IMR-90 (cell line): Measurements from ENCODE around the gene MARCKS. TPM values are rescaled to one million over a fixed set of nuclear protein-coding genes. Genes with fewer than 3 reads are reported as not detected.

Experiments
- ATAC-seq: fragments of 200-7000 bp; cut with Tn5 transposase; 2 replicates; pipeline ENCODE4 v1.9.1; 2020; ENCODE audit warnings: low read depth, mild to moderate bottlenecking, moderate library complexity
- BruUV-seq: library from RNA; stranded (reverse); fragments of 400-500 nt; replicated peaks from 2 replicates; lab custom pipeline; 2021; lab: Mats Ljungman, UMichigan
- CTCF ChIA-PET: fragments of 300-600 bp; formaldehyde crosslinking; extraction: SDS; loops from one replicate; lab custom pipeline; 2021; ENCODE audit warnings: antibody characterized with exemption; lab: Yijun Ruan, JAX
- POLR2A ChIA-PET: fragments of 300-600 bp; sonication (Branson Sonifier 250); formaldehyde crosslinking; loops from one replicate; lab custom pipeline; 2022; ENCODE audit warnings: antibody characterized with exemption; ENCODE audit not compliant: unreplicated experiment; lab: Charles Lee
- DNase-seq: peaks from one replicate; pipeline ENCODE4 v3.0.0; 2013
- H2AFZ ChIP-seq: replicated peaks from 2 replicates; pipeline ENCODE3; 2013; ENCODE audit warnings: low read length, mild to moderate bottlenecking; ENCODE audit not compliant: poor library complexity
- H2AK5ac ChIP-seq: 2 replicates; pipeline ENCODE4 v1.6.1; 2013; ENCODE audit warnings: low read depth, low read length, inconsistent platforms
- H2AK9ac ChIP-seq: replicated peaks from 2 replicates; pipeline ENCODE3; 2013; ENCODE audit warnings: mild to moderate bottlenecking, low read depth, low read length, moderate library complexity; ENCODE audit not compliant: poor library complexity
- H2BK120ac ChIP-seq: 2 replicates; pipeline ENCODE4 v1.6.1; 2013; ENCODE audit warnings: low read depth, low read length, inconsistent platforms
- H2BK15ac ChIP-seq: 3 replicates; pipeline ENCODE4 v1.6.1; 2013; ENCODE audit warnings: low read depth, low read length, inconsistent platforms
- H2BK20ac ChIP-seq: 2 replicates; pipeline ENCODE4 v1.6.1; 2013; ENCODE audit warnings: low read depth, mild to moderate bottlenecking, inconsistent platforms, low read length, moderate library complexity
- H2BK5ac ChIP-seq: 2 replicates; pipeline ENCODE4 v1.6.1; 2013; ENCODE audit warnings: mild to moderate bottlenecking, low read depth, low read length, inconsistent platforms; ENCODE audit not compliant: poor library complexity, severe bottlenecking
- H3K14ac ChIP-seq: replicated peaks from 2 replicates; pipeline ENCODE4 v1.6.1; 2013; ENCODE audit warnings: low read depth, low read length, inconsistent platforms
- H3K18ac ChIP-seq: 2 replicates; pipeline ENCODE4 v1.6.1; 2013; ENCODE audit warnings: low read depth, low read length, control low read depth
- H3K23ac ChIP-seq: 2 replicates; pipeline ENCODE4 v1.6.1; 2013; ENCODE audit warnings: low read depth, low read length, inconsistent platforms
- H3K27ac ChIP-seq: 2 replicates; pipeline ENCODE4 v1.5.1; 2013; ENCODE audit warnings: mild to moderate bottlenecking, control low read depth, low read length; ENCODE audit not compliant: insufficient read depth
- H3K27me3 ChIP-seq: 2 replicates; pipeline ENCODE4 v1.6.1; 2013; ENCODE audit warnings: low read length; ENCODE audit not compliant: control insufficient read depth, insufficient read depth
- H3K36me3 ChIP-seq: 2 replicates; pipeline ENCODE4 v1.6.1; 2013; ENCODE audit warnings: low read length, mixed read lengths; ENCODE audit not compliant: control insufficient read depth, insufficient read depth
- H3K4ac ChIP-seq: 2 replicates; pipeline ENCODE4 v1.6.1; 2013; ENCODE audit warnings: low read depth, low read length, inconsistent platforms
- H3K4me1 ChIP-seq: 2 replicates; pipeline ENCODE4 v1.6.1; 2013; ENCODE audit warnings: low read length, mixed read lengths; ENCODE audit not compliant: control insufficient read depth, insufficient read depth
- H3K4me2 ChIP-seq: 2 replicates; pipeline ENCODE4 v1.6.1; 2013; ENCODE audit warnings: low read depth, mild to moderate bottlenecking, control low read depth, low read length, moderate library complexity
- H3K4me3 ChIP-seq: 2 replicates; pipeline ENCODE4 v1.5.1; 2013; ENCODE audit warnings: low read depth, mild to moderate bottlenecking, control low read depth, low read length, moderate library complexity; ENCODE audit not compliant: insufficient read depth
- H3K56ac ChIP-seq: 2 replicates; pipeline ENCODE4 v1.6.1; 2013; ENCODE audit warnings: low read length, inconsistent platforms; ENCODE audit not compliant: insufficient read depth; ENCODE audit errors: extremely low read depth
- H3K79me1 ChIP-seq, 2 experiments: 2 replicates each; pipeline ENCODE4 v1.6.1; 2013; ENCODE audit warnings: low read length in 2 of 2, inconsistent platforms in 1 of 2, low read depth in 1 of 2
- H3K9ac ChIP-seq: 2 replicates; pipeline ENCODE4 v1.6.1; 2013; ENCODE audit warnings: low read depth, low read length, control low read depth
- H3K9me1 ChIP-seq: 2 replicates; pipeline ENCODE4 v1.6.1; 2013; ENCODE audit warnings: low read length, inconsistent platforms; ENCODE audit not compliant: insufficient read depth
- H3K9me3 ChIP-seq: 2 replicates; pipeline ENCODE4 v1.6.1; 2013; ENCODE audit warnings: low read length; ENCODE audit not compliant: control insufficient read depth, insufficient read depth
- H4K20me1 ChIP-seq: 2 replicates; pipeline ENCODE4 v1.6.1; 2013; ENCODE audit warnings: low read length, inconsistent platforms; ENCODE audit not compliant: insufficient read depth
- H4K5ac ChIP-seq: 2 replicates; pipeline ENCODE4 v1.6.1; 2013; ENCODE audit warnings: mild to moderate bottlenecking, low read depth, low read length, control low read depth
- H4K8ac ChIP-seq, 2 experiments: 2 replicates each; pipeline ENCODE4 v1.6.1; 2013; ENCODE audit warnings: low read depth in 2 of 2, low read length in 2 of 2, control low read depth in 1 of 2, inconsistent platforms in 1 of 2
- H4K91ac ChIP-seq: 2 replicates; pipeline ENCODE4 v1.6.1; 2013; ENCODE audit warnings: low read depth, low read length, inconsistent platforms; ENCODE audit not compliant: insufficient read depth
- CEBPB ChIP-seq: IDR thresholded peaks from 2 replicates; pipeline ENCODE4 v1.6.1; 2012; ENCODE audit warnings: low read depth, low read length, improper control_type of control experiment
- MAFK ChIP-seq: IDR thresholded peaks from 2 replicates; pipeline ENCODE4 v1.6.1; 2012; ENCODE audit warnings: low read depth, low read length, improper control_type of control experiment
- MAZ ChIP-seq: IDR thresholded peaks from 2 replicates; pipeline ENCODE4 v1.6.1; 2012; ENCODE audit warnings: low read depth, mild to moderate bottlenecking, low read length, improper control_type of control experiment, moderate library complexity, borderline replicate concordance
- MXI1 ChIP-seq: IDR thresholded peaks from 2 replicates; pipeline ENCODE4 v1.6.1; 2012; ENCODE audit warnings: low read depth, mild to moderate bottlenecking, low read length, moderate library complexity, borderline replicate concordance
- NFE2L2 ChIP-seq: fragments of 150-350 bp; IDR thresholded peaks from 2 replicates; pipeline ENCODE4 v1.6.1; 2016; ENCODE audit warnings: low read depth, mild to moderate bottlenecking, low read length
- RAD21 ChIP-seq: IDR thresholded peaks from 2 replicates; pipeline ENCODE4 v1.6.1; 2012; ENCODE audit warnings: low read length, improper control_type of control experiment
- WGBS, 2 experiments: methylation state at CpG; one replicate each; pipeline versions ENCODE4 v1.1.5 to v1.1.7; 2013; ENCODE audit warnings: missing lambda C conversion rate in 2 of 2; ENCODE audit not compliant: insufficient read length in 1 of 2; ENCODE audit errors: extremely low coverage in 2 of 2; 5-methylcytosine and 5-hydroxymethylcytosine counted together
- dilution Hi-C: fragments of 300-500 bp; cut with HindIII; formaldehyde crosslinking; loops from one replicate; pipeline ENCODE4 v1.14.3; 2018; ENCODE audit warnings: low sequenced_read_pairs; ENCODE audit not compliant: unreplicated experiment
- in situ Hi-C: fragments of 300-500 bp; cut with MboI; formaldehyde crosslinking; loops from 3 replicates; pipeline ENCODE4 v1.14.3; 2019; ENCODE audit warnings: low sequenced_read_pairs, inconsistent platforms, mixed read lengths
- intact Hi-C: fragments of 100-400 bp; cut with micrococcal nuclease; formaldehyde crosslinking; loops from 2 replicates; pipeline ENCODE4 v1.10.0; 2022
- polyA plus RNA-seq, 3 experiments: library from polyadenylated mRNA; depleted of rRNA; stranded (reverse); fragments of >200 nt; gene quantifications; 2 replicates each; pipeline ENCODE4 v1.2.3, GENCODE V29; 2012; ENCODE audit warnings: low replicate concordance in 1 of 3
- total RNA-seq: library from RNA; depleted of rRNA; stranded (reverse); fragments of >200 nt; gene quantifications from 2 replicates; pipeline ENCODE4 v1.2.3, GENCODE V29; 2012
- TF ChIP-seq, protein P1 (sequence below): fragments of 150-350 bp; IDR thresholded peaks from 2 replicates; pipeline ENCODE4 v1.6.1; 2017; ENCODE audit warnings: mild to moderate bottlenecking, antibody characterized with exemption, low read length, low read depth

MARCKS gene
- total and polyA plus RNA-seq, 2 of the 4 experiments (the other 2 are of a cell fraction): 34.5 to 40.7 TPM

DNA sequence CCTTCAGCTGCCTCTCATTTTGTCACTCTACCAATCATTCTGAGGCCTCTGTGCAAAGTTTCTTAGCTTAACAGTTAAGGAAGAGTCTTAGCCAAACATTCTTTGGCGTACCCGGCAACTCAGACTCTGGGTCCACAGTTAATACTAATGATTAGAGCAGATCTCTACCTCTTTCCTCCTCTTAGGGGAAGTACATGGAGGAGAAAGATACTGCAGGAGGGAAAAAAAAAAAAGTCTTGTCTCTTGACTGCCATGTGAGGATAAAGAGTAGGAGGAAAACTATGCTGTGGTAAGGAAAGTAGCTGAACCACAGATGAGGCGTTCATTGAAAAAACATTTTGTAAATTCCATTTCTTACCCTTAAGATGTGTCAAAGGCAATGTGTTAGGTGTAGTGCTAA, 44.0 kb upstream of the MARCKS start:
- Histone ChIP-seq H2AK5ac (no peak overlapping the region), H2AFZ (peak overlapping the region; percentile 77), H4K8ac (peak overlapping the region; percentile 48 to 69; a peak in 2 of 4 replicates), H3K27ac (0 out of 2 replicates have a peak overlapping the region, but pooled peaks have one; percentile 21), H3K4ac (peak overlapping the region; percentile 24; the same call in 1 of the 2 replicates), H2AK9ac (no peak overlapping the region), H2BK15ac (peak overlapping the region; percentile 40; the same call in 2 of the 3 replicates), H3K79me1 (no peaks in the 10 kb centered on the region), H2BK120ac (peak overlapping the region; percentile 70), H3K4me2 (peak overlapping the region; percentile 8; the same call in 1 of the 2 replicates), H4K5ac (peak overlapping the region; percentile 66; the same call in 1 of the 2 replicates), H3K18ac (peak overlapping the region; percentile 63; the same call in 1 of the 2 replicates), H3K56ac (no peak overlapping the region), H2BK20ac (peak overlapping the region; percentile 89), H4K91ac (peak overlapping the region; percentile 55), H3K27me3 (no peaks in the 10 kb centered on the region), H3K36me3 (no peaks in the 10 kb centered on the region), H3K4me3 (no peak overlapping the region), H4K20me1 (no peaks in the 10 kb centered on the region), H3K9me3 (peaks cover 2% of the 10 kb centered on the region; the same call in 1 of the 2 replicates), H2BK5ac (peak overlapping the region; percentile 77), H3K23ac (0 out of 2 replicates have a peak overlapping the region, but pooled peaks have one; percentile 36), H3K9ac (no peak overlapping the region), H3K9me1 (no peaks in the 10 kb centered on the region), H3K4me1 (peaks cover 3% of the 10 kb centered on the region; the same call in 1 of the 2 replicates), H3K14ac (peak overlapping the region; percentile 14; the same call in 1 of the 2 replicates)
- DNase-seq: peak; percentile 86
- ChIA-PET POLR2A (no interaction called here), CTCF (interaction anchor here (0.5 to 0.8 kb wide), 5 partner anchors 8 to 1263 kb away, joined by 3 to 5 read pairs (median 4); no protein-coding TSS in a partner anchor)
- TF ChIP-seq MXI1 (no peak), NFE2L2 (no peak), CEBPB (no peak), MAFK (no peak), RAD21 (no peak; the same call in 1 of the 2 replicates), MAZ (no peak)
- TF ChIP-seq, protein P1, sequence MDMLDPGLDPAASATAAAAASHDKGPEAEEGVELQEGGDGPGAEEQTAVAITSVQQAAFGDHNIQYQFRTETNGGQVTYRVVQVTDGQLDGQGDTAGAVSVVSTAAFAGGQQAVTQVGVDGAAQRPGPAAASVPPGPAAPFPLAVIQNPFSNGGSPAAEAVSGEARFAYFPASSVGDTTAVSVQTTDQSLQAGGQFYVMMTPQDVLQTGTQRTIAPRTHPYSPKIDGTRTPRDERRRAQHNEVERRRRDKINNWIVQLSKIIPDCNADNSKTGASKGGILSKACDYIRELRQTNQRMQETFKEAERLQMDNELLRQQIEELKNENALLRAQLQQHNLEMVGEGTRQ: peak; percentile 18; the same call in 1 of the 2 replicates
- no CpG with 5 or more reads among the region's 3 CpGs for WGBS, 2 experiments
- intact Hi-C loops: no loop called here
- no TSS peak for BruUV-seq
- ATAC-seq: peak; percentile 92
- dilution Hi-C loops: no loop called here
- in situ Hi-C loops: no loop called here
